ENCODE data around the gene INTS1.

GRCh38 chr7:1444925-1445322 lies 59.3 kb downstream of the INTS1 start:
- TF ChIP-seq CTCF (IDR thresholded peaks at IDR 0.05) (no peak), EP300 (IDR thresholded peaks at IDR 0.05) (no peak)
